ENCODE data around the gene DCP1B. TPM values are rescaled to one million over a fixed set of nuclear protein-coding genes. Genes with fewer than 3 reads are reported as not detected.

The DCP1B gene
- total RNA-seq, 2 donors from 2014 or later = 9.7 to 10.5 TPM

DNA sequence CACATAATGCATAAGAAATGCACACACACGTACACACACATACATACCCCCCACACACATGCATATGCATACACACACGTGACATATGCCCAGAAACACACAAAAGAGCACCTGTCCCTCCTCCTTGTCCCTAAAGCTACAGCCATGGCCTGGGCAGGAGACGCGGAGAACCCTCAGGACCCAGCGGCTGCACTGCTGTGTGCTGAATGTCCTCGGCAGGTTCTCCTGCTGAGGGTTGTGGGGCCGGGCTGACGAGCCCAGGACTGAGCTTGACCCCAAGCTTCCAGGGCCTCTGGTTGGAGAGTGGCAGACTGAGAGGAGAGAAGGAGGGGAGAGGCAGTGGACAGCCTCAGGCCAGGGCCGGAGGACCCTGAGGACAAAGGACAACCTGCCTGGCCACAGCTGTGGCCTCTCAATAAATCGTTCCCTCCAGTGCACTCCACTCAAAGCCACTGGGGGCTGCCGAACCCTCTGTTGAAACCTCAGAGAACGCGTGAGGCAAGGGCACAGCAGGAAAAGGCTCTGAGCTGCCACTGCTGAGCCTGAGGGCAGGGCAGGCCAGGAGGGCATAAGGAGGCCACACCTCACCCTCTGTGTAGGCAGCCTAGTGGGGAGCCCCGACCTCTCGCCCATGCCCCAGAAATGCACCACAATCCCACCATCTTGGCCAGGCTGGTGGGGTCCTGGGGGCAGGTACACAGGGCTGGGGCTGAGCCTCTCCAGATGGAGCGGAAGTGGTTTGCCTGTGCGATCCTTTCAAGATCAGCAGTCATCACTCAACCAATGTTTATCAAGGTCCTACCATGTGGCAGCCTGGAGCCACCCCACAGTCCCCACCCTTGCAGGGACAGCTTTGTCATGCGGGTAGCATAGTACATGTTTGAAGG is 88.9 kb downstream of the DCP1B start:
- H3K9me3 ChIP-seq (ENCODE audit: control insufficient read depth, low read length, poor library complexity, severe bottlenecking) = no peaks in the 10 kb centered on the region
- Mint-ChIP-seq H3K27me3 (peaks cover 13% of the 10 kb centered on the region), H3K27ac (peak overlapping the region; percentile 68), H3K4me3 (peak overlapping the region; percentile 57), H3K4me1 (peaks cover 17% of the 10 kb centered on the region), H3K36me3 (ENCODE audit: low read depth) (no peaks in the 10 kb centered on the region)
- DNase-seq (peak in 1 of 3 donors; percentile 7), ATAC-seq (peak; percentile 86)

DNA sequence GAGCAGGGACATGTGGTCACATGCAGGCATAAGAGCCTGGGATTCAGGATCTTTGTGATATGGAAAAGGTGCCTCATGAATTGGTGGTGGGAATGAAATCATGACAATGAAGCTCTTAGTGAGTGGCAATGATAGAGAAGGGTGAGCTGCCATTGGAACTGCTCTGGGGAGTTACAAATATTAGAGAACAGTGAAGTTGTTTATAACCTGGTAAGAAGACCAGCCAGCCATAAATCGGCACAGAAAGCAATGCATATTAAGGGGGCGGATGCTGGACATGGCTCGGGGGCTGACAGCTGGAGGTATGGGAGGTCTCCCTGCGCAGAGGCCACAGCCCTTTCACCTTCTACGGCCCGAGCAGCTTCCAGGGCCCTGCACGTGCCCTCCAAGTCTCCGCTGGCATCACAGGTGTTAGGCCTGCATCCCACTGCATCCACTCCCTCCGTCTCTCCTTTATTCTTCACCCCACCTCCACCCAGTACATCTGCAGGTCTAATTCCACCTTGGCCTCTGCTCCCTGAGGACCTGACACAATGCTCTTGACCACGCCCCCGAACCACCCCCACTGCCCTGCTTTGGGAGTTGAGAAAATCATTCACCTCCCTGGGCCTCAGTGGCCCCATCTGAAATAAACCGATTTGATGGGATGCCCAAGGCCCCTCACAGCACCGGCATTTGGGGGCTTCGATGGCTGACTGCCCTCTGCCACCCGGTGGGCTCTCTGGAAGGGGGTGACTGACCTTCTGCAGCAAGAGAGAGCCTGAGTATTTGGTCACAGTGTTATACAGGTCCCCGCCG is 89.9 kb downstream of the DCP1B start:
- no peak for ATAC-seq
- peak overlapping the region; percentile 39 for H3K4me3 Mint-ChIP-seq
- no peak overlapping the region for H3K27ac Mint-ChIP-seq
- peaks cover 13% of the 10 kb centered on the region for H3K27me3 Mint-ChIP-seq
- H3K9me3 ChIP-seq (ENCODE audit: control insufficient read depth, low read length, poor library complexity, severe bottlenecking) = no peaks in the 10 kb centered on the region
- DNase-seq = peak in 1 of 3 donors; percentile 5
- H3K4me1 Mint-ChIP-seq = peaks cover 17% of the 10 kb centered on the region
- H3K36me3 Mint-ChIP-seq (ENCODE audit: low read depth) = no peaks in the 10 kb centered on the region

GRCh38 chr12:1913377-1914113 is 90.7 kb downstream of the DCP1B start:
- H3K27me3 Mint-ChIP-seq = peaks cover 13% of the 10 kb centered on the region
- peaks cover 17% of the 10 kb centered on the region for H3K4me1 Mint-ChIP-seq
- no peak overlapping the region for H3K27ac Mint-ChIP-seq
- H3K36me3 Mint-ChIP-seq (ENCODE audit: low read depth) = no peaks in the 10 kb centered on the region
- H3K9me3 ChIP-seq (ENCODE audit: control insufficient read depth, low read length, poor library complexity, severe bottlenecking) = no peaks in the 10 kb centered on the region
- H3K4me3 Mint-ChIP-seq = peak overlapping the region; percentile 39
- DNase-seq (no peak), ATAC-seq (no peak)

DNA sequence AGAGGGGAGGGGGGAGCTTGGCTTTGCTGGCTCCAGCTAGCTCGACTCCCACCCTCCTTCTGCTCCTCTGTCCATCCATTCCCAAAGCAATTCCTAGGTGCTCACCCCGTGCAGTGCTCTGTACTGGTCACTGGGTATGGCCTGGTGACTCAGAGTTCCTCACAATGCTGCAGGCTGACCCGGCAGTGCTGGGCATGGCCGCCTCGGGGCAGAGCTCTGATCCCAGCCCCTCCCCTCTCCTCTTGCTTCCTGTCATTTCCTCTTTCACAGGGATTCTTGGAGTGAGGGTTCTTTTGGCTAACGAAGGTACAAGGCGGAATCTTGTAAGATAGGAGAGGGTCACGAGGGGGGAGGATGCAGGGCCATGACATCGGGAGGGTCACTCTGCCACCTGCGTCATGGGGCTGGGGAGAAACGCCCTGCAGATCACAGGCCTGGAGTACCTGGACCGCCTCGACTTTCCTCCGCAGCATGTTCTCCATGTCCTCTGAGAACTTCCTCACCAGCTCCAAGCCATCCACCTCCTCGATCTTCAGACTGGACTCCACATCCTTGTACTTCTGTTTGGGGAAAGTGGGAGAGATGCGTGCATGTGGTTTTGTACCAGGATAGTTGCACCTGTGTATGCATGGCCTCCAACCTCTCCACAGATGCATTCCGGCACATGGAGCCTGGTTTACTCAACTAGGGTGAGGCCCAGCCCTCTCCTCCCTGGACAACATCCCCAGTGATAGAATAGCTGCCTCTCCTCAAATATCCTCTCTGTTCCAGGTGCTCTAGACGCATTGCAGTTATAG is 91.5 kb downstream of the DCP1B start:
- no peak for DNase-seq
- no peak overlapping the region for H3K27ac Mint-ChIP-seq
- H3K4me3 Mint-ChIP-seq = no peak overlapping the region
- ATAC-seq = no peak
- no peaks in the 10 kb centered on the region for H3K9me3 ChIP-seq (ENCODE audit: control insufficient read depth, low read length, poor library complexity, severe bottlenecking)
- no peaks in the 10 kb centered on the region for H3K36me3 Mint-ChIP-seq (ENCODE audit: low read depth)
- peaks cover 18% of the 10 kb centered on the region for H3K4me1 Mint-ChIP-seq
- H3K27me3 Mint-ChIP-seq = peaks cover 15% of the 10 kb centered on the region

GRCh38 chr12:1911598-1912575 is 92.4 kb downstream of the DCP1B start:
- Mint-ChIP-seq H3K36me3 (ENCODE audit: low read depth) (no peaks in the 10 kb centered on the region), H3K27me3 (peaks cover 18% of the 10 kb centered on the region), H3K4me3 (no peak overlapping the region), H3K27ac (no peak overlapping the region), H3K4me1 (peaks cover 19% of the 10 kb centered on the region)
- no peak for ATAC-seq
- DNase-seq = peak in 1 of 3 donors; percentile 3
- no peaks in the 10 kb centered on the region for H3K9me3 ChIP-seq (ENCODE audit: control insufficient read depth, low read length, poor library complexity, severe bottlenecking)

GRCh38 chr12:1910468-1910867 is 93.8 kb downstream of the DCP1B start:
- no peaks in the 10 kb centered on the region for H3K36me3 Mint-ChIP-seq (ENCODE audit: low read depth)
- H3K4me1 Mint-ChIP-seq = peaks cover 7% of the 10 kb centered on the region
- peaks cover 11% of the 10 kb centered on the region for H3K27me3 Mint-ChIP-seq
- ATAC-seq (no peak), DNase-seq (no peak)
- H3K9me3 ChIP-seq (ENCODE audit: control insufficient read depth, low read length, poor library complexity, severe bottlenecking) = peaks cover 3% of the 10 kb centered on the region
- H3K27ac Mint-ChIP-seq = no peak overlapping the region
- H3K4me3 Mint-ChIP-seq = no peak overlapping the region

DNA sequence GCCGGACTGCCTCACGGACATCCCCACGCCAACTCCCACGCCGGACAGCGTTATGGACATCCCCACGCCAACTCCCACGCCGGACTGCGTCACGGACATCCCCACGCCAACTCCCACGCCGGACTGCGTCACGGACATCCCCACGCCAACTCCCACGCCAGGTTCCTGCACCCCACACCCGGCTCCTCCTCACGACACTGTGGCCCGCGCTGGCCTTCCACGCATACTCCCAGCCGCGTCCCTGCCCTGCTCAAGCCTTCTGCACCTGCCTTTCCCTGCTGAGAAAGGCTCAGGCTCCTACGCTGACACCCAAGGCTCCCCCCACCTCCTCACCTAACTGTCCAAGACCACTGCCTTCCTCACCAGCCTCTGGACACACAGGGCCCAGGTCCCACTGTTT is 95.5 kb downstream of the DCP1B start:
- peaks cover 5% of the 10 kb centered on the region for H3K27me3 Mint-ChIP-seq
- no peak overlapping the region for H3K27ac Mint-ChIP-seq
- ATAC-seq (no peak), DNase-seq (no peak)
- no peaks in the 10 kb centered on the region for H3K36me3 Mint-ChIP-seq (ENCODE audit: low read depth)
- no peak overlapping the region for H3K4me3 Mint-ChIP-seq
- H3K9me3 ChIP-seq (ENCODE audit: control insufficient read depth, low read length, poor library complexity, severe bottlenecking) = peaks cover 7% of the 10 kb centered on the region
- H3K4me1 Mint-ChIP-seq = peaks cover 5% of the 10 kb centered on the region

DNA sequence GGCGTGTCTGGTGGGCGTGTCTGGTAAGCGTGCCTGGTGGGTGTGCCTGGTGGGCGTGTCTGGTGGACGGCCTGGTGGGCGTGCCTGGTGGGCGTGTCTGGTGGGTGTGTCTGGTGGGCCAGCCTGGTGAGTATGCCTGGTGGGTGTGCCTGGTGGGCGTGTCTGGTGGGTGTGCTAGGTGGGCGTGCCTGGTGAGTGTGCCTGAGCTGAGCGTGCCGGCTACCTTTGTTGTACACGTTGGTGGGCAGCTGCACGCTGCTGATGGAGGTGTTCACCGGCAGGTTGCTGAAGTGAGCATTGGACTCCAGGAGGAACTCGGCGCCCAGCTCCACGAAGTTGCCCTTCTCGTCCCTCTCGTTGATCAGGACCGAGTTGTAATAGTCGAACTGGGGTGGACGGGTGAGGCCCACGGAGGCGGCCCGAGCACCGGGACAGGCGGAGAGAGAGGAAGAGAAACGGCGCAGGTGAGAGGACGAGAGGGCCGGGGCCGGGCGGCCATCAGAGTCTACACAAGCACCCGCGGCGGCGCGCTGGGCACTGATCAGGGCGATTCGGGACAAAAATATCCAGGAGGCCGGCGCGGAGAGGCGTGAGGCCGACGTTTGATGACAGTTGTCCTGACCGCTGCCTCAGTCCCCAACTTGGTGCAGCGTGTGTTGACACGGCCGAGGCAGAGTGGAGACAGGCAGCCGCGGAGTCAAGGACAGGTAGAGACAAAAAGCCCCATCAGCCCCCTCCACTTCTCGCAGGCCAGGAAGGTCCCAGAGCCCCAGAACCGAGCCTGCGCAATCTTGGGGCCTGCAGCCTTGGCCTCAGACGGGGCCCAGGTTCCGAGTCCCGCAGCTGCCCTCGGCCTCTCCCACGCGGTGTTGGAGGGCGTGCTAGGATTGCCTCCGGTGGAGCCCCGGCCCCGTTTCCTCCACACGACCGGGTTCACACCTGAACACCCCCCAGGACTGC is 96.3 kb downstream of the DCP1B start:
- peak overlapping the region; percentile 75 for H3K4me3 Mint-ChIP-seq
- H3K9me3 ChIP-seq (ENCODE audit: control insufficient read depth, low read length, poor library complexity, severe bottlenecking) = peaks cover 8% of the 10 kb centered on the region
- no peaks in the 10 kb centered on the region for H3K36me3 Mint-ChIP-seq (ENCODE audit: low read depth)
- H3K4me1 Mint-ChIP-seq = peaks cover 5% of the 10 kb centered on the region
- H3K27me3 Mint-ChIP-seq = peaks cover 5% of the 10 kb centered on the region
- ATAC-seq (peak; percentile 41), DNase-seq (no peak)
- H3K27ac Mint-ChIP-seq = no peak overlapping the region

- DNase-seq (no peak), ATAC-seq (no peak)
- no peak overlapping the region for H3K4me3 Mint-ChIP-seq
- H3K27me3 Mint-ChIP-seq = peaks cover 5% of the 10 kb centered on the region
- no peak overlapping the region for H3K27ac Mint-ChIP-seq
- peaks cover 5% of the 10 kb centered on the region for H3K4me1 Mint-ChIP-seq
- H3K36me3 Mint-ChIP-seq (ENCODE audit: low read depth) = no peaks in the 10 kb centered on the region
- peaks cover 11% of the 10 kb centered on the region for H3K9me3 ChIP-seq (ENCODE audit: control insufficient read depth, low read length, poor library complexity, severe bottlenecking)
These were observed 97.7 kb downstream of the DCP1B start for GRCh38 chr12:1906579-1906978.

DNA sequence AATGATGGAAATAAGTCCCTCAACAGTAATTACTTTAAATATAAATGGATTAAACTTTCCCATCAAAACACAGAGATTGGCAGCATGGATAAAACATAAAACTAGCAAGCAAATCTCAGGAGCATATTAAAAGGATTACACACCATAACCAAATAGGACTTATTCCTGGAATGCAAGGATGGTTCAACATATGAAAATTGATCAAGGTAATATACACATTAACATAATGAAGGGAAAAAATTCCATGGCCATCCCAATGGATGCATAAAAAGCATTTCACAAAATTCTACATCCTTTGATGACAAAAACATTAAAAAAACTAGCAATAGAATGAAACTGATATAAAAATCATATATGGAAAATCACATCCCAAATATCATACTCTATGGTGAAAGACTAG is 99.4 kb downstream of the DCP1B start:
- ATAC-seq = no peak
- DNase-seq = no peak
- no peak overlapping the region for H3K4me3 Mint-ChIP-seq
- peaks cover 5% of the 10 kb centered on the region for H3K4me1 Mint-ChIP-seq
- no peaks in the 10 kb centered on the region for H3K36me3 Mint-ChIP-seq (ENCODE audit: low read depth)
- no peak overlapping the region for H3K27ac Mint-ChIP-seq
- peaks cover 12% of the 10 kb centered on the region for H3K27me3 Mint-ChIP-seq
- H3K9me3 ChIP-seq (ENCODE audit: control insufficient read depth, low read length, poor library complexity, severe bottlenecking) = peaks cover 11% of the 10 kb centered on the region

GRCh38 chr12:1896964-1897363 is 107.3 kb downstream of the DCP1B start:
- ATAC-seq (no peak), DNase-seq (no peak)
- peaks cover 3% of the 10 kb centered on the region for H3K36me3 Mint-ChIP-seq (ENCODE audit: low read depth)
- no peaks in the 10 kb centered on the region for H3K4me1 Mint-ChIP-seq
- H3K27ac Mint-ChIP-seq = no peak overlapping the region
- H3K9me3 ChIP-seq (ENCODE audit: control insufficient read depth, low read length, poor library complexity, severe bottlenecking) = no peaks in the 10 kb centered on the region
- H3K27me3 Mint-ChIP-seq = peaks cover 25% of the 10 kb centered on the region
- no peak overlapping the region for H3K4me3 Mint-ChIP-seq
